Measurements from ENCODE around the gene RBM6. TPM values are rescaled to one million over a fixed set of nuclear protein-coding genes. Genes with fewer than 3 reads are reported as not detected.

The RBM6 gene
- total and polyA plus RNA-seq, 9 of the 15 experiments (the other 6 are each of a cell fraction or from before 2014, with no cell fraction given) = 19.9 to 82.2 (median 57.8) TPM

- no peak for FAIRE-seq
- in situ Hi-C loops (cut with MboI) (no loop called here), intact Hi-C loops (cut with micrococcal nuclease) (no loop called here)
- DNase-seq (ENCODE audit: extremely low read depth in 1 of 4, low spot score in 3 of 4) = no peak
- Histone ChIP-seq H3K36me3 (ENCODE audit: control insufficient read depth, insufficient read depth, low read length) (peaks cover 95% of the 10 kb centered on the region), H4K20me1 (replicated peaks; ENCODE audit: control insufficient read depth, insufficient read depth, low read length) (no peaks in the 10 kb centered on the region), H3K4me1 (replicated peaks in 1 of 2; ENCODE audit: control insufficient read depth in 2 of 2, insufficient read depth in 2 of 2, low read length in 2 of 2) (no peaks in the 10 kb centered on the region), H3K79me2 (ENCODE audit: control insufficient read depth, insufficient read depth, low read length) (peaks cover 6% of the 10 kb centered on the region; the same call in 2 of the 3 replicates), H3K9ac (ENCODE audit: insufficient read depth in 1 of 2, low read depth in 2 of 2, low read length in 2 of 2) (no peak overlapping the region), H3K9me1 (ENCODE audit: control insufficient read depth, insufficient read depth, low read length) (no peaks in the 10 kb centered on the region), H3K9me3 (replicated peaks; ENCODE audit: control insufficient read depth, insufficient read depth, low read depth, low read length) (no peaks in the 10 kb centered on the region), H3K4me2 (ENCODE audit: insufficient read depth, low read length) (no peak overlapping the region), H3K4me3 (no peak overlapping the region), H2AFZ (ENCODE audit: low read depth, low read length) (no peak overlapping the region), H3K27ac (ENCODE audit: extremely low read depth, low read depth, low read length) (no peak overlapping the region), H3K27me3 (ENCODE audit: control insufficient read depth in 2 of 2, insufficient read depth in 2 of 2, low read length in 2 of 2) (no peaks in the 10 kb centered on the region)
- TF ChIP-seq MECOM (CRISPR knock-in tag; IDR thresholded peaks at IDR 0.05) (no peak), BCL6 (CRISPR knock-in tag; IDR thresholded peaks at IDR 0.05) (no peak), BACH1 (tag; IDR thresholded peaks at IDR 0.05) (no peak), SIN3A (IDR thresholded peaks at IDR 0.05; ENCODE audit: borderline replicate concordance in 2 of 2, control insufficient read depth in 1 of 2, low read depth in 2 of 2, low read length in 2 of 2) (no peak), ZBED1 (IDR thresholded peaks at IDR 0.05) (no peak), GABPB1 (CRISPR knock-in tag; IDR thresholded peaks at IDR 0.05) (no peak), RAD51 (IDR thresholded peaks at IDR 0.05; ENCODE audit: borderline replicate concordance, low read depth) (no peak), POLR3G (IDR thresholded peaks at IDR 0.05; ENCODE audit: extremely low read depth, insufficient read length, insufficient replicate concordance) (no peak), ZNF586 (CRISPR knock-in tag; conservative IDR thresholded peaks at IDR 0.05) (no peak), DNMT1 (IDR thresholded peaks at IDR 0.05) (no peak), PRDM10 (IDR thresholded peaks at IDR 0.05; ENCODE audit: partially characterized antibody) (no peak), RUNX1 (IDR thresholded peaks at IDR 0.05; ENCODE audit: low read depth) (no peak), HEY1 (CRISPR knock-in tag; IDR thresholded peaks at IDR 0.05; ENCODE audit: borderline replicate concordance) (no peak), ZFP91 (CRISPR knock-in tag; IDR thresholded peaks at IDR 0.05) (no peak)
- ATAC-seq = no peak
- ChIA-PET CTCF (ENCODE audit: low intra/inter-chr PET ratio) (no interaction called here), POLR2A (interaction anchor here (1.6 to 1.7 kb wide), 2 partner anchors 11 to 19 kb away, joined by 3 to 11 read pairs; partner anchors contain the start of gene RBM5)
- BruUV-seq (replicated peaks) = no TSS peak
- 75% methylated on average over 5 of the region's 5 CpGs for WGBS (ENCODE audit: insufficient coverage, low coverage, missing lambda C conversion rate)
These were observed 160.4 kb downstream of the RBM6 start for GRCh38 chr3:50100386-50100785.
